ENCODE measurements around the gene MAN2A1.

Gene MAN2A1

GRCh38 chr5:109754319-109754718 is 64.6 kb downstream of the MAN2A1 start:
- ATAC-seq = no peak
- TF ChIP-seq POU6F1 (CRISPR knock-in tag; IDR thresholded peaks at IDR 0.05; ENCODE audit: borderline replicate concordance, low read depth) (no peak), ISL1 (CRISPR knock-in tag; IDR thresholded peaks at IDR 0.05) (no peak), ESRRG (CRISPR knock-in tag; IDR thresholded peaks at IDR 0.05) (no peak)

DNA sequence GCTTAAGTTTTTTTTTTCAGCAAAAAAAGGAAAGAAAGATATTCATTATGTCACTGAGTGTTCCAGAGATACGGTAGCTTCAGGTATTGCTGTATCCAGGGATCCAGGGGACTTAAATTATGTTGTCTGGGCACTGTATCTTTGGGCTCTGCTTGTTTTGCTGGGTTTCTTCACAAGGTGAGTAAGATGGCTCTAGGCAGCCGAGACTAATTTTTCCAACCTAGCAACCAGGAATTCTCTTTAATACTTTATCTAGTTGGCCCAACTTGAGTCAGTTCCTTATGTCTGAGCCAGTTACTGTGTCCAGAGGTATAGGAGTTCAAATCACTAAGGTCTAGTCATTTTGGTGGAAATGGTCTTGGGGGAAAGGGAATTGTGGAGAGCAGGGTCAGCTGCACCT is 66.0 kb downstream of the MAN2A1 start:
- ATAC-seq = no peak
- TF ChIP-seq TCF4 (CRISPR knock-in tag; IDR thresholded peaks at IDR 0.05; ENCODE audit: borderline replicate concordance) (no peak), SNAI2 (CRISPR knock-in tag; IDR thresholded peaks at IDR 0.05) (no peak), TOX (CRISPR knock-in tag; IDR thresholded peaks at IDR 0.05; ENCODE audit: borderline replicate concordance) (no peak), ESRRG (CRISPR knock-in tag; IDR thresholded peaks at IDR 0.05) (no peak), BACH2 (CRISPR knock-in tag; IDR thresholded peaks at IDR 0.05; ENCODE audit: borderline replicate concordance) (no peak), POU6F1 (CRISPR knock-in tag; IDR thresholded peaks at IDR 0.05; ENCODE audit: borderline replicate concordance, low read depth) (no peak), RARB (CRISPR knock-in tag; IDR thresholded peaks at IDR 0.05) (no peak), CREB5 (CRISPR knock-in tag; IDR thresholded peaks at IDR 0.05; ENCODE audit: low read depth) (no peak), ARNTL (CRISPR knock-in tag; IDR thresholded peaks at IDR 0.05; ENCODE audit: borderline replicate concordance, low read depth) (no peak), ZNF8 (CRISPR knock-in tag; IDR thresholded peaks at IDR 0.05) (no peak), OSR1 (CRISPR knock-in tag; IDR thresholded peaks at IDR 0.05) (no peak), ZFP30 (CRISPR knock-in tag; IDR thresholded peaks at IDR 0.05) (no peak)
- TF ChIP-seq, protein P1, sequence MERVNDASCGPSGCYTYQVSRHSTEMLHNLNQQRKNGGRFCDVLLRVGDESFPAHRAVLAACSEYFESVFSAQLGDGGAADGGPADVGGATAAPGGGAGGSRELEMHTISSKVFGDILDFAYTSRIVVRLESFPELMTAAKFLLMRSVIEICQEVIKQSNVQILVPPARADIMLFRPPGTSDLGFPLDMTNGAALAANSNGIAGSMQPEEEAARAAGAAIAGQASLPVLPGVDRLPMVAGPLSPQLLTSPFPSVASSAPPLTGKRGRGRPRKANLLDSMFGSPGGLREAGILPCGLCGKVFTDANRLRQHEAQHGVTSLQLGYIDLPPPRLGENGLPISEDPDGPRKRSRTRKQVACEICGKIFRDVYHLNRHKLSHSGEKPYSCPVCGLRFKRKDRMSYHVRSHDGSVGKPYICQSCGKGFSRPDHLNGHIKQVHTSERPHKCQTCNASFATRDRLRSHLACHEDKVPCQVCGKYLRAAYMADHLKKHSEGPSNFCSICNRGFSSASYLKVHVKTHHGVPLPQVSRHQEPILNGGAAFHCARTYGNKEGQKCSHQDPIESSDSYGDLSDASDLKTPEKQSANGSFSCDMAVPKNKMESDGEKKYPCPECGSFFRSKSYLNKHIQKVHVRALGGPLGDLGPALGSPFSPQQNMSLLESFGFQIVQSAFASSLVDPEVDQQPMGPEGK (CRISPR knock-in tag; IDR thresholded peaks at IDR 0.05; ENCODE audit: borderline replicate concordance) = no peak

DNA sequence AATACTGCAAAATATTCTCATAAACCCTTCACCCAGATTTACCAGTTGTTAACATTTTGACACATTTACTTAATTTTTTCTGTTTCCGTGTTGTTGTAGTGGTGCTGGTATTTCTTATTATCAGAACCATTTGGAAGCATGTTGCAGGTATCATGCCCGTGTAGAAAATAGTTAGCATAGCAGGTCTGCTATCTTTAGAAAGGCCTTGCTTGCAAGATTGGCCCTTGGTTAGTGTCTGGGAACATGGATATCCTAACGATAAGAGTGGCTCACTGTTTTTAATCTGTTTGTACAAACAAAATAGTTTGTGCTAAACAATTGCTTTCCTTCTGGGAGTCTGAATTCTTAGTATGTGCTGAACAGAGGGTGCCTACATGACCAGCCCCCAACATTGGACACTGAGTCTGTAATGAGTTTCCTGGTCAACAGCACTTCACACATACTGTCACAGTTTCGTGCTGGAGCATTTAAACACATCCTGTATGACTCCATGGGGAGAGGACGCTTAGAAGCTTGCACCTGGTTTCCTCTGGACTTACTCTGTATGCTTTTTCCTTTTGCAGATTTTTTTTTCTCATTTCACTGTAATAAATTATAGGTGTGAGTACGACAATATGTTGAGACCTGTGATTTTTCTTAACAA is 66.9 kb downstream of the MAN2A1 start:
- no peak for ATAC-seq
- TF ChIP-seq ISL1 (CRISPR knock-in tag; IDR thresholded peaks at IDR 0.05) (no peak), ZFP3 (CRISPR knock-in tag; IDR thresholded peaks at IDR 0.05) (no peak), ZNF8 (CRISPR knock-in tag; IDR thresholded peaks at IDR 0.05) (no peak), ZNF70 (CRISPR knock-in tag; IDR thresholded peaks at IDR 0.05) (no peak), ZC3H10 (CRISPR knock-in tag; IDR thresholded peaks at IDR 0.05) (no peak), PPARA (CRISPR knock-in tag; IDR thresholded peaks at IDR 0.05; ENCODE audit: borderline replicate concordance) (no peak), BACH2 (CRISPR knock-in tag; IDR thresholded peaks at IDR 0.05; ENCODE audit: borderline replicate concordance) (no peak), ESRRG (CRISPR knock-in tag; IDR thresholded peaks at IDR 0.05) (no peak), OSR1 (CRISPR knock-in tag; IDR thresholded peaks at IDR 0.05) (no peak), ARNTL (CRISPR knock-in tag; IDR thresholded peaks at IDR 0.05; ENCODE audit: borderline replicate concordance, low read depth) (no peak), TCF4 (CRISPR knock-in tag; IDR thresholded peaks at IDR 0.05; ENCODE audit: borderline replicate concordance) (no peak), ZNF565 (CRISPR knock-in tag; conservative IDR thresholded peaks at IDR 0.05; ENCODE audit: low read depth) (no peak), CSRNP3 (CRISPR knock-in tag; IDR thresholded peaks at IDR 0.05) (no peak), SNAI2 (CRISPR knock-in tag; IDR thresholded peaks at IDR 0.05) (no peak)
- TF ChIP-seq, protein P2, sequence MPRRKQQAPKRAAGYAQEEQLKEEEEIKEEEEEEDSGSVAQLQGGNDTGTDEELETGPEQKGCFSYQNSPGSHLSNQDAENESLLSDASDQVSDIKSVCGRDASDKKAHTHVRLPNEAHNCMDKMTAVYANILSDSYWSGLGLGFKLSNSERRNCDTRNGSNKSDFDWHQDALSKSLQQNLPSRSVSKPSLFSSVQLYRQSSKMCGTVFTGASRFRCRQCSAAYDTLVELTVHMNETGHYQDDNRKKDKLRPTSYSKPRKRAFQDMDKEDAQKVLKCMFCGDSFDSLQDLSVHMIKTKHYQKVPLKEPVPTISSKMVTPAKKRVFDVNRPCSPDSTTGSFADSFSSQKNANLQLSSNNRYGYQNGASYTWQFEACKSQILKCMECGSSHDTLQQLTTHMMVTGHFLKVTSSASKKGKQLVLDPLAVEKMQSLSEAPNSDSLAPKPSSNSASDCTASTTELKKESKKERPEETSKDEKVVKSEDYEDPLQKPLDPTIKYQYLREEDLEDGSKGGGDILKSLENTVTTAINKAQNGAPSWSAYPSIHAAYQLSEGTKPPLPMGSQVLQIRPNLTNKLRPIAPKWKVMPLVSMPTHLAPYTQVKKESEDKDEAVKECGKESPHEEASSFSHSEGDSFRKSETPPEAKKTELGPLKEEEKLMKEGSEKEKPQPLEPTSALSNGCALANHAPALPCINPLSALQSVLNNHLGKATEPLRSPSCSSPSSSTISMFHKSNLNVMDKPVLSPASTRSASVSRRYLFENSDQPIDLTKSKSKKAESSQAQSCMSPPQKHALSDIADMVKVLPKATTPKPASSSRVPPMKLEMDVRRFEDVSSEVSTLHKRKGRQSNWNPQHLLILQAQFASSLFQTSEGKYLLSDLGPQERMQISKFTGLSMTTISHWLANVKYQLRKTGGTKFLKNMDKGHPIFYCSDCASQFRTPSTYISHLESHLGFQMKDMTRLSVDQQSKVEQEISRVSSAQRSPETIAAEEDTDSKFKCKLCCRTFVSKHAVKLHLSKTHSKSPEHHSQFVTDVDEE (CRISPR knock-in tag; IDR thresholded peaks at IDR 0.05) = no peak
